ENCODE measurements around the gene AGTRAP.

AGTRAP gene

GRCh38 chr1:11706292-11706691 is 29.6 kb upstream of the AGTRAP start:
- DNase-seq: no peak

GRCh38 chr1:11707621-11708276 is 28.2 kb upstream of the AGTRAP start:
- no peak for DNase-seq

- no peak for DNase-seq
These were observed 27.2 kb upstream of the AGTRAP start for GRCh38 chr1:11708554-11709350.

DNA sequence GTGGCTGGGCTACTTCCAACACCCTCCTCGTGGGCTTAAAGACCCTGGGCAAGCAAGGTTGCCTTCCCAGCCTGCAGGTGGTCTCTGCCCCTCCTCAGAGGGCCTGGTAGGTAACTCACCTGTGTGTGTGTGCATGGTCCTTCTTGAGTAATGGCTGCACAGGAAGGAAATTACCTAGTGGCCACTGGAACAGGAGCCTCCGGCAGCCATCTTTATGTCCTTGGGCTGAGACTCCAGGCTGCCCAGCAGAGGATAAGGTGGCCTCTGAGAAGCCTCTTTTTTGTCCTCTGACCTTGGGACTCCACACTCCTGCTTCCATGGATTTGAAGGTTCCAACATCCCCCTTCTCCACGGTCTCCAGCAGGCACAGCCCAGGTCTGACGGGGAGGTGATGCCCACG is 24.4 kb upstream of the AGTRAP start:
- DNase-seq: no peak

- DNase-seq: no peak
These were observed 23.7 kb upstream of the AGTRAP start for GRCh38 chr1:11712285-11712684.

DNA sequence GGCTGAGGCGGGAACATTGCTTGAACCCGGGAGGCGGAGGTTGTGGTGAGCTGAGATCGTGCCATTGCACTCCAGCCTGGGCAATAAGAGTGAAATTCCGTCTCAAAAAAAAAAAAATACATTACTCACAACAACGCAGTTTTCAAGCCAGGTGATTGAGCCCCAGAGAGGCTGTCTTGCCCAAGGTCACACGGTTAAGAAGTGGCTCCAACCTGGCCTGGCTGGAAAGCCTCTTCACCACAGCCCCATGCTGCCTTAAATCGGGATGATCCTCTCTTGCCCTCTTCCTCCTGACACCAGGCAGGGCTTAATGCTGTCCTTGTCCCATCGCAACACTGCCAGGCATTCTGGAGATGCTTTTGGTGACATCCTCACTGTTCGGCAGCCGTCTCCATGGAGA is 22.8 kb upstream of the AGTRAP start:
- DNase-seq: no peak

- no peak for DNase-seq
These were observed 20.9 kb upstream of the AGTRAP start for GRCh38 chr1:11714831-11715575.

DNA sequence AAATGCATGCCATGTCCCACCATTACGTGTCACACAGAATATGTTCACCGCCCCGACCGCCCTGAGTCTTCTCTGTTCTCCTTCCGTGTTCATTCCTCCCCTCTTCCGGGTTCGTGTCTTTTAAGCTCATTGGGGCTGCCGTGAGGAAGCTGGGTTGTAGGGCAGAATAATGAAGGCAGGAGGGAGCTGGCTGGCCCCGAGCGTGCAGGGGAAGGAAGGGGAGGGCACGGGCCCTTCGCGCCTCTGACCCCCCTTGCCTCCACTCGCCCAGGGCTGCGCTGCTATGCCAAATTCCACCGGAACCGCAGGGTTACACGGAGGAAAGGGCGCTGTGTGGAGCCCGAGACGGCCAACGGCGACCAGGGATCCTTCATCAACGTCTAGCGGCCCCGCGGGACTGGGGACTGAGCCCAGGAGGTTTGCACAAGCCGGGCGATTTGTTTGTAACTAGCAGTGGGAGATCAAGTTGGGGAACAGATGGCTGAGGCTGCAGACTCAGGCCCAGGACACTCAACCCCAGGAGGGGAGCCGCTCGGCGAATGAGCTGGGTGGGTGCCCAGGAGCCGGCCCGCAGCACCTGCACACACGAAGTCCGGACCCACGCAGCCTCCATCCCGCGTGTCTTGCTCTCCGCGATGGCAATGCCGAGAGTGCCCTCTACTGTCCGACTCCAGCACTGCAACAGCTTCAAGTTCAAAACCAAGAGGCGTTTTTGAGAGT is 16.5 kb upstream of the AGTRAP start:
- DNase-seq: peak; percentile 39

GRCh38 chr1:11720033-11720376 is 15.9 kb upstream of the AGTRAP start:
- DNase-seq: no peak

- DNase-seq: no peak
These were observed 15.4 kb upstream of the AGTRAP start for GRCh38 chr1:11720525-11720924.

GRCh38 chr1:11721311-11721710 is 14.6 kb upstream of the AGTRAP start:
- DNase-seq: no peak

- DNase-seq: no peak
These were observed 13.4 kb upstream of the AGTRAP start for GRCh38 chr1:11722538-11722937.

GRCh38 chr1:11725616-11726015 is 10.3 kb upstream of the AGTRAP start:
- DNase-seq: no peak

DNA sequence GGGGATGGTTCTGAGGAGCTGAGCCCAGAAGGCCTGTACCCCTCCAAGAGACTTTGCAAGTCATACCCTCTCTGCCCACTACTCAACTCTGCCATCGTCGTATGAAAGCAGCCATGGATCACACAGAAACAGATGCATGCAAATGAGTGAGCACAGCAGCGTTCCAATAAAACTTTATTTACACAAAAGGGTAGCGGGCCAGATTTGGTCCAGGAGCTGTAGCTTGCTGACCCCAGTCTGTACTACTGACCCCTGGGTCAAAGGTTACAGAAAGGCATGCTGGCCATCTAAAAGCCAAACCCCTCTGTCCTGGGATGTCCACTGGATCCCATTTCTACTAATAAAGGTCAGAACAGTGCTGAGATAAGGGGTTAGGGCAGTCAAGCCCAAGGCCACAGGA is 8.8 kb upstream of the AGTRAP start:
- DNase-seq: no peak

GRCh38 chr1:11728126-11728806 is 7.7 kb upstream of the AGTRAP start:
- DNase-seq: no peak

DNA sequence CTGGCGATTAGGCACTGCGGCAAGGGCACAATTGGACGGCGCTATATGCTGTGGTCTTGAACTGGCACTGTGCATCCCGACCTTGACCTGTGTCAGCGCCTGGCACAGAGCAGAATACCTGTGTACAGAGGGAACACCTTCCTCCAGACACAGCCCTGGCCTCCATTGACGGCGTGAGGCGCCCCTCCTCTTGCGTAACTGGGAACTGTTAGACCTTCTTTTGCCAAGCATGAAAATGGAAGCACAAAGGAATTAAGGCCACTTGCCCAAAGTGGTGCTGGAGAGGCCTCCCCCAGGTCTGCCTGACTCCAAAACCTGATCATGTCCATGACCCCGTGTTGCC is 6.8 kb upstream of the AGTRAP start:
- DNase-seq: no peak

DNA sequence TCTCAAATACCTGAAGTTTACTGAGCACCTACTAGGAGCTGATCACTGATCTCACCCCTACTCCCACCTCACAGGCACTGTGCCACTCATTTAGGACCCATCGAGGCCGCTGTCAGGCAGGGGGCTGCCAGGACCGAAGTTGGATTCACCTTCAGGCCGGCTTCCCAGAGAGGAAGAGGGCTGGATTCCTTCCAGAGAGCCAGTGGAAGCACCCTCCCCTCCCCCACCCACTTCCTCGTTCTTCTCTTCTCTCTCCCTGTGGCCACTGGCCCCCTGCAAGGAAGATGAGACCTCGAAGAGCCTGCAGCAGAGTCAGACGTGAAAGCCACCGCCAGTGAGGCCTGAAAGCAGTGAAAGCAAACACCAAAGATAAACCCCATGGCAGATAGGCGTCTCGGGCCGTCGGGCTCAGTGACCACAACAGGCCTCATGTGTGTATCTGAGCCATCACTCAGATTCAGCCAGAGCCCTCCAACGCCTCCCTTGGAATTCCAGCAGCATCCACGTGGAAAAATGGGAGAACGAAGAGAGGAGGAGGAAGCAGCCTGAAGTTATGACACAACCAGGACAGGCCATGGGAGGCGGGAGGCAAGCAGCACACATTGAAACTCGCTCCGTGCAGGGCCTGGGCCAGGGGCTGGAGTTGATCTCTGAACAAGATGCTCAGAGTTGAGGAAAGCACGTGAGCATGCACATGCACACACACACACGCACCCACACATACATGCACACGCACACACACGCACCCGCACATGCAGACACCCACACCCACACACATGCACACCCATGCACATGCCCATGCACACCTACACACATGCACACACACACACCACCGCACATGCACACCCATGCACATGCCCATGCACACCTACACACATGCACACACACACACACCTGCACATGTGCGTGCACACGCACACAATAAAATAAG is 6.2 kb upstream of the AGTRAP start:
- DNase-seq: no peak

GRCh38 chr1:11730429-11730891 is 5.5 kb upstream of the AGTRAP start:
- DNase-seq: no peak

- DNase-seq: peak; percentile 61
These were observed 4.1 kb upstream of the AGTRAP start for GRCh38 chr1:11731691-11732283.

DNA sequence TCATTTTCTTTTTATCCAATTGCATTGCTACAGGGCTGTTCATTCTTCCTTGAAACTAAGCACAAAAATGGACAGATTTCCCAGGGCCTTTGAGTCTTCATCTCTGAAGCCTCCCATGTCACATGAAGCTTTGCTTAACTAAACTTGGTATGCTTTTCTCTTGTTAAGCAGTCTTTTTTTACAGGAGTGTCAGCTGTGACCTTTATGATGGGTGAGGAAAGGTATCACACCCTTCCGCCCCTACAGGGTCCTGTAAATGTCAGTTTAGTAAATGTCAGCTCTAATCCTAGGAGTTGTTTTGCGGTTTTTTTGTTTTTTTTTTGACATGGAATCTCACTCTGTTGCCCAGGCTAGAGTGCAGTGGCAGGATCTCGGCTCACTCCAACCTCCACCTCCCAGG is 2.6 kb upstream of the AGTRAP start:
- no peak for DNase-seq

- DNase-seq: no peak
These were observed 444 bp upstream of the AGTRAP start for GRCh38 chr1:11735531-11735853.

All from fibroblast of skin of abdomen (primary cell).